ENCODE results near the gene CYP26B1.

Gene CYP26B1

GRCh38 chr2:72130659-72131360 is 16.9 kb downstream of the CYP26B1 start:
- no peak for DNase-seq (ENCODE audit: low read depth)

GRCh38 chr2:72129681-72130340 is 17.9 kb downstream of the CYP26B1 start:
- no peak for DNase-seq (ENCODE audit: low read depth)

- no peak for DNase-seq (ENCODE audit: low read depth)
Measured at GRCh38 chr2:72128843-72129227, 18.8 kb downstream of the CYP26B1 start.

GRCh38 chr2:72128059-72128842 is 19.4 kb downstream of the CYP26B1 start:
- DNase-seq (ENCODE audit: low read depth), result no peak

GRCh38 chr2:72127401-72128058 is 20.1 kb downstream of the CYP26B1 start:
- DNase-seq (ENCODE audit: low read depth), result no peak

GRCh38 chr2:72126186-72127100 is 21.2 kb downstream of the CYP26B1 start:
- no peak for DNase-seq (ENCODE audit: low read depth)

- no peak for DNase-seq (ENCODE audit: low read depth)
Measured at GRCh38 chr2:72124376-72124775, 23.3 kb downstream of the CYP26B1 start.

- no peak for DNase-seq (ENCODE audit: low read depth)
Measured at GRCh38 chr2:72121153-72121552, 26.5 kb downstream of the CYP26B1 start.

GRCh38 chr2:72118951-72119350 is 28.7 kb downstream of the CYP26B1 start:
- no peak for DNase-seq (ENCODE audit: low read depth)

- no peak for DNase-seq (ENCODE audit: low read depth)
Measured at GRCh38 chr2:72118386-72118785, 29.3 kb downstream of the CYP26B1 start.

GRCh38 chr2:72117718-72118117 is 29.9 kb downstream of the CYP26B1 start:
- no peak for DNase-seq (ENCODE audit: low read depth)

- no peak for DNase-seq (ENCODE audit: low read depth)
Measured at GRCh38 chr2:72117029-72117428, 30.6 kb downstream of the CYP26B1 start.

- DNase-seq (ENCODE audit: low read depth), result no peak
Measured at GRCh38 chr2:72116081-72116533, 31.6 kb downstream of the CYP26B1 start.

GRCh38 chr2:72115110-72116080 is 32.3 kb downstream of the CYP26B1 start:
- DNase-seq (ENCODE audit: low read depth), result peak; percentile 56

GRCh38 chr2:72114693-72115051 is 33.0 kb downstream of the CYP26B1 start:
- no peak for DNase-seq (ENCODE audit: low read depth)

- no peak for DNase-seq (ENCODE audit: low read depth)
Measured at GRCh38 chr2:72113847-72114692, 33.6 kb downstream of the CYP26B1 start.

GRCh38 chr2:72112981-72113846 is 34.4 kb downstream of the CYP26B1 start:
- no peak for DNase-seq (ENCODE audit: low read depth)

GRCh38 chr2:72112401-72112800 is 35.3 kb downstream of the CYP26B1 start:
- DNase-seq (ENCODE audit: low read depth), result peak; percentile 8
